ENCODE measurements around the gene JAG2.
A peak's percentile ranks its signal among the peaks of the same experiment; 100 is the strongest.

The JAG2 gene

DNA sequence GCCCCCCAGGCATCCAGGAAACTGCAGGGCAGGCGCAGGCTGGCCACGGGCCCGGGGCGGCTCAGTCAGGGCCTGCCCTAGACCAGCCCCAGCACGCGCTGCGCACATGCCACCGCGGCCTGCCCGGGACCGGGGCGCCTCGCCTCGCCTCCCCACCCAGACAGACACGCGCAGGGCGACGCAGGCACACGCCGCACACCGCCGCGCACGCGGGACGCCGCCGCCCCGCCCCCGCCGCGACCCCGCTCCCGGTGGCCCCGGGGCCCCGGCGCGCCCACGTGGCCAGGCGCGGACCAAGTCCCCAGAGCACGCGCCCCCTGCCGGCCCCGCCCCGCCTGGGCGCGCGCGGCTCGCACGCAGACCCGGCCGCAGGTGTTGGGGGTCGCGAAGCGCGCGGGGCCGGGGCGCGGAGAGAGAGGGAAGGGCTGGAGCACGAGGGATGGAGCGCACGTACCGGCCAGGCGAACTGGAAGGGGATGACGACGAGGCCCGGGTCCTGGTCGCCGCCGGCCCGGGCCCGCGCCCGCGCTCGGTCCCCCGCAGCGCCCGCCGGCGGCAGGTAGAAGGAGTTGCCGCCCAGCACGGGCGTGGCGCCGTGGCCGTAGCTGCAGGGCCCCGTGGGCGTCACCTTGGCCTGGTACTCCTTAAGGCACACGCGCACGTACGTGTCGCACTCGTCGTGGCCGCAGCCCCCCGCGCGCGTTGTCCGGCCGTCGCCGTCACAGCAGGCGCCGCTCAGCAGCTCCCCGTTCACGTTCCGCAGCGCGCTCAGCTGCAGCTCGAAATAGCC is 1.1 kb downstream of the JAG2 start:
- no peak for DNase-seq (ENCODE audit: low read depth, low spot score)

DNA sequence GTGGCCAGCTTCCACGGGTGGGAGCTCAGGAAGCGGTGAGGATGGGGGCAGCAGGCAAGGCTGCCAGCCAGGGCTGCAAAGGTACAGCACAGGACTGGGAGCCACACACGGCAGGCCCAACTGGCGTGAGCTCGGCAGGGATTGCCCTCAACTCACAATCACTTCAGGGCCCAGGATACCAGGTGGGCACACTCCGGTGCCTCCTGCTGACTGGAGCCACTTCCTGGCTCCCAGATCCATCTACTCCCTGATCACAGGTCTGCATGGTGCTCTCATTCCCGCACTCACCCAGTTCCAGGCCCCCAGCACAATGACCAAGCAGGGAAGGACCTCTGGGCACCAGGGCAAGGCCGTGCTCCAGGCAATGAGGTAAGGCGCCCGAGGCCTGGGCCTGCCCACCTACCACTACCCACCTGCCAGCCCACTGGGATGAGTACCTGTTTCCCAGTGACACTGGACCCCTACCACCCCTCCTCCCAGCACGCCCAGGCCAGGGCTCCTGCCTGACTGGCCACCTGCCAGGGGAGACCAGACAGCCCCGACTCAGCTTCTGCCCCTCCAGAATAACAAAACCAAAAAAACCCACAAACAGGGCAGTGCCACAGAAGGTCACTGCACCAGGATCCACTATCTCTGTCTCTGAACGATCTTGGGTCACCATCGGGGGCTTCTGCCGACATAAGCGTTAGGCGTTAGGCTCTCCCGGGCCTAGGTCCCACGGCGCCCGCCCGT is 1.8 kb downstream of the JAG2 start:
- DNase-seq (ENCODE audit: low read depth, low spot score), result no peak
- peak overlapping the region; percentile 56 for H3K27ac ChIP-seq

More for the DNA sequence above, 1.1 kb downstream of the JAG2 start:
- H3K27ac ChIP-seq, result peak overlapping the region; percentile 56

DNA sequence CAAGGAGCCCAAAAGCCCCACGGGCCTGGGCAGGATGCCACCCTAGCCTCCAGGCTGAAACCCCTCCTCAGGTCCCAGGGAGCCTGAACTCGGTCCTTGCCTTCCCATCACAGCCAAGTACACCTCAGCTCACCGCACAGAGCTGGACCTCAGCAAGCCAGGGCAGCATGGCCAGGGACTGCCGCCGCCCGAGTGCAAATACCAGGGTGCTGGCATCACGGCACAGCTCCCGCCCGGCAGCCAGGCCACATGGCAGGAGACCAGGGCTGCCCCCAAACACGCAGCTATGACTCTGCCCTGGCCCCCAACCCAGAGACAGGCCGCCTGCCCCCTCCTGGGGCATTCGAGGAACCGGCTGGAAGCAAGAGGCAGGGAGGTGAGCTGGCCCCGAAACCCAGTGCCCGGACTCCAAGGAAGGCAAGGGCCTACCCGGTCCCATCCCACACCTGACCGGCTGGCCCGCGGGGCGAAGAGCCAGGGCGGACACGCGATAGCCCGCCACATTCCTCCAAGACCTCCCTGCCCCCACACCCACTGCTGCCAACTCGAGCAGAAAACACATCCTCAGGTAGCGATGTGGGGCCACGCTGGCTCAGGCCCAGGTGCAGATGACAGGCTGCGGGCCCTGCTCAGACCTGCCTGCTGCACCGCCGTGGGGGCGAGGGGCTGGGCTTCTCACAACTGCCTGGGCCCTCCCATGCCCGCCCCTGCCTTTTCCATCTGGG is 2.7 kb downstream of the JAG2 start:
- H3K27ac ChIP-seq, result peak overlapping the region; percentile 56
- DNase-seq (ENCODE audit: low read depth, low spot score), result no peak

DNA sequence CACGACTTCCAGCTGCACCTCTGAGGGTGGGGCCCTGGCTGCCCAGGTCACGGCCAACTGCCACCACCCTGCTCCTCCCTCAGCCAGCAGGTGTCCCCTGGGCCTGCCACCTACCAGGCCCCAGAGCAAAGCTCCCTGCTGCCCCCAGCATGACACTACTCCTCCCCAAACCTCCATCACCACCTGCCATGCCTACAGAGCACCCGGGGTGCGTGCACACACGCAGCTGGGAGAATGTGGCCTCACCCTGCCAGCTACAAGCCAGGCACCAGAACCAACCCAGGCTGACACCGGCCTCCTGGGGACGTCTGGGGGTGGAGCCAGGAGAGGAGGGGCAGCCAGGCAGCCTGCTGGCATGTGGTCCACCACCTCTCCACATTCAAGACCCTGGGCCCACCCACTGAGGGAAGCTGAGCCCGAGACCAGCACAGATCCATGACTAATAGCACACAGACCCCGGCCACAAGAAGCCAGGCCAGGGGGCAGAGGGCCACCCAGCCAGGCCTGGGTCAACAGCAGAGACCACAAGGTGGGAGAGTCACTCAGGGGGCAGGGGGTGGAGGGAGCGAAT is 3.4 kb downstream of the JAG2 start:
- no peak for DNase-seq (ENCODE audit: low read depth, low spot score)
- peak overlapping the region; percentile 56 for H3K27ac ChIP-seq

DNA sequence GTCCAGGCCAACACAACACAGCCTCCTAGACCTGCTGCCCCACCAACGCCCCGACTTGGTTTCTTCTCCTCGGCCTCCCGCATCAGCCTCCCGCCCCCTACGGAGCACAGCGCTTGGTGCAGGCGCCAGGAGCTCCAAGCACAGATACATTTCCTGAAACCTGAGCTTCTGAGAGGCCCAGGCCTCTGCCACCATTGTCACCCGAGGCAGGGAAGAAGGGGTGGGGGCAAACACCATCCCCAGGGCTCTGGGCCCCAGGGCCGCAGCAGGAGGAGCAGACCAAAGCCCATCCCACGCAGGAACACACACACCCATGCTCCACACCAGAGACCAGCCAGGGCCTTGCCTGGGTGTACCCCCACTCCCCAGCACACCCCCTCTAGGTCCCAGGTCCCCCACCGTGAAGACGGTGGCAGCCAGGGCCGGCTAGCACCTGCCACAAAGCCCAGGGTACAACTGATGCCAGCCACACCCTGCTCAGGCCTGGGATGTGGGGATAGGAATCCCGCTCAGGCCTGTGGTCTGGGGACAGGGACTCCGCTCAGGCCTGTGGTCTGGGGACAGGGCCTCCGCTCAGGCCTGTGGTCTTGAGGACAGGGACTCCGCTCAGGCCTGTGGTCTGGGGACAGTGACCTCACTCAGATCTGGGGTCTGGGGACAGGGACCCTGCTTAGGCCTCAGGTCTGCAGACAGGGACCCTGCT is 5.4 kb downstream of the JAG2 start:
- no peak overlapping the region for H3K27ac ChIP-seq
- DNase-seq (ENCODE audit: low read depth, low spot score), result no peak

DNA sequence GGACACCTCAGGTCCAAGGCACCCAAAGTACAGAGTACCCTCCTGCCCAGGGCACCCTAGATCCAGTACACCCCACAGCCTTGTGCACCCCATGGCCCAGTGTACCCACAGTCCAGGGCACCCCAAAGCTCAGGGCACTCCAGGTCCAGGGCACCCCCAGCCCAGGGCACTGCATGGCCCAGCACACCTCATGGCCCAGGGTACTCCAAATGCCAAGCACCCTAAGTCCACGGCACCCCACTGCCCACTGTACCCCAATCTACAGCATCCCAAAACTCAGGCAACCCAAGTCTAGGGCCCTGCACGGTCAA is 6.0 kb downstream of the JAG2 start:
- no peak for DNase-seq (ENCODE audit: low read depth, low spot score)
- no peak overlapping the region for H3K27ac ChIP-seq

DNA sequence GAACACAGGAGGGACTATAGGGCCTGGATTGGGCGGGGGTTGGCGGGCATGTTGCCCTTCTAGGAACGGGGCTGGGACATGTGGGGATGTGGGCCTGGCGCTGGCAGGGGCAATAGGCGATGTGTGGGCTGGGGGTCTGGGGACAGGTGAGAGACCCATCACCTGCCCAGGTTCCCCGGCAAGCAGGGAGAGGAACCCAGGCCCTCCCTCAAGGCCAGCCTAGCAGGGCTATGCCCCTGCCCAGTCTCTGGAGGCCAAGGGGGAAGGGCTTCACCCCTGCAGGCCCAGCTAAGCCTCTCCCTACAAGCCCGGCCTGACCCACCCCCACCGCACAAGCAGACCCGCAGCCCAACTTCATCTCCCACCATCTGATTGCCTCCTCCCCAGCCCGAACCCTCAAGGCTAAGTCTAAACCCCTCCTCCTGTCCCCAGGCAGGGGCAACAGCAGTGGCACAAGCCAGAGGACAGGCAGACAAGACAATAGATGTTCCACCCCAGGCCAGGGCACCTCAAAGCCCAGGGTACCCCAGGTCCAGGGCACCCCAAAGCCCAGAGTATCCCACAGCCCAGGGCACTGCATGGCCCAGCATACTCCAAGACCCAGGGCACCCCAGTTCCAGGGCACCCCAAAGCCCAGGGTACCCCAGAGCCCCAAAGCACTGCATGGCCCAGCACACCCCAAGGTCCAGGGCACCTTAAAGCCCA is 6.5 kb downstream of the JAG2 start:
- no peak overlapping the region for H3K27ac ChIP-seq

DNA sequence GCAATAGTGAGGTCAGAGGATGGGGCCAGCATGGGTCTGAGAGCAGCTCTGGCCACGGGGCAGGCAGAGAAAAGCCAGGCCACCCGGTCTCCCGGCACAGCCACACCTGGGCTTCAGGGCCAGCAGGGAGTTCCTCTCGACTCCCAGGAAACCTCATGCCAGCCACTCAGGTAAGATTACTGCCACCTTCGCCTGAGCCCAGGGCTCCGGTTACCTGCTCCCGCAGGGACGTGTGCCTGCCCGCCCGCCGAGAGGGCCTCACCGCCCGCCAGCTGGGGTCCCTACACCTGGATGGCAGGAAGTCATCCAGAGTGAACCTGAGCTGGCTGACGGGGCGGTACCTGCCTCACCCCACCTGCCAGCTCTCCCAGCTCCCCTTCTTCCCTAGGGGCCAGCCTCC is 7.3 kb downstream of the JAG2 start:
- no peak for DNase-seq (ENCODE audit: low read depth, low spot score)
- no peak overlapping the region for H3K27ac ChIP-seq

More for the DNA sequence above, 6.5 kb downstream of the JAG2 start:
- no peak for DNase-seq (ENCODE audit: low read depth, low spot score)

DNA sequence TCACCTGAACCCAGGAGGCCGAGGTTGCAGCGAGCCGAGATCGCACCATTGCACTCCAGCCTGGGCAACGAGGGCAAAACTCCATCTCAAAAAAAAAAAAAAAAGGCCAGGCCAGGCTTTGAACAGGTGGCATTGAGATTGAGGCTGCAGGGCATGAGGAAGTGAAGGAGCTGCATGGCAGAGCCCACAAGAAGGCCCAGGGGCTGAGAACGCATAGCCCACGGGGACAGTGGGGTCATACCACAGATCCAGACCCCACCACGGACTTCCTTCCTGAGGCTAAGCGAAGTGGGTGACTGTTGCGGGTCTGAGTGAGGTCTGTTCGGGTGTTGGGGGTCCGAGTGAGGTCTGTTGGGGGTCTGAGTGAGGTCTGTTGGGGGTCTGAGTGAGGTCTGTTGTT is 7.8 kb downstream of the JAG2 start:
- no peak overlapping the region for H3K27ac ChIP-seq
- DNase-seq (ENCODE audit: low read depth, low spot score), result no peak

DNA sequence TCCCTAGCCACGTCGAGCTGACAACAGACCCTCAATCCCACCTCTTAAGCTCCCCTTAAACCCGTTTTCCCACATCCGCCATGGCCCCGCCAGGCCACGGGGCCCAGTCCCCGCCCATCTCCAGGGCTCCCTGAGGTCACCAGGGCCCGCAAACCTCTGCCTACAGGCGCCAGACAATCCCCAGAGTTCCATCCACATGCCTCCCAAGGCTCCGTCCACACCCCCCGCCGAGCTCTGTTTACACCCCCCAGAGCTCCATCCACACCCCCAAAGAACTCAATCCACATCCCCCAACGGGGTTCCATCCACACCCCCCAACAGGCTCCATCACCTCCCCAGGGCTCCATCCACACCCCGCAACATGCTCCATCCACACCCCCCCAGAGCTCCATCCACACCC is 9.2 kb downstream of the JAG2 start:
- DNase-seq (ENCODE audit: low read depth, low spot score), result no peak

DNA sequence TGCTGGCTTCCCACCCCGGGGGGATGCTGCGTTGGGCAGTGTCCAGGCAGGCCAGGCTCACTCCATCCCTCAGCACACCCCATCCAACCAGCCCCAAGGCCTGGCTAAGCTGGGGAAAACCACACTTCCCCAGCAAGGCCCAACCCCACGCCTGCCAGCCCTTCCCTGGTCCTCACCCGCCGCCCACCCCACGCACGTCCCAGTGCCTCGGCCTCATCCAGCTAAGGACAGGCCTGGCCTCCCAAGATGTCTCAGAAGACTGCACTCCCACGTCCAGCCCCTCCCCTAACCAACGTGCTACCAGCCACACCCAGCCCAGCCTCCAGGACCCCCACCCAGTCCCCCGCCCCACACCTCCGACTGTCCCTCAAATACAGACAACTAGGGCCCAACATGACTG is 9.8 kb downstream of the JAG2 start:
- H3K27ac ChIP-seq, result no peak overlapping the region
- no peak for DNase-seq (ENCODE audit: low read depth, low spot score)

More for the DNA sequence above, 9.2 kb downstream of the JAG2 start:
- no peak overlapping the region for H3K27ac ChIP-seq

DNA sequence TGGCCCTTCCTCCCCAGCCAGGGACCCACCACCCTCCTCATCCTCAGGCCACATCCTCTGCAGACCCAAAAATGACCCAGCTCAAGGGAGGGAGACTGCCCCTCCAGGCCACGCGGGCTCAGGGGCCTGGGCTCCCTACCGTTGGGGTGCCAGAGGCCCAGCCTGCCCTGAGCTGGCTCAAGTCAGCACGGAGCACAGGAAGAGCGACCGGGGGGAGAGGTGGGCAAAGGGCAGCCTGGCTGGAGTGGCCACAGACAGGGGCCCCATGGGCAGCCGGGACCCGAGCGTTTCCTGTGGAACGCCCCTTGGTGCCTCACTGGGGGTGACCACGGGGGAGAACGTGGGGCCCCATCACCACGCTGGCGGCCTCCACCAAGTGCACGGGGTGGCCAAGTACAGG is 10.7 kb downstream of the JAG2 start:
- no peak for DNase-seq (ENCODE audit: low read depth, low spot score)
- H3K27ac ChIP-seq, result no peak overlapping the region

DNA sequence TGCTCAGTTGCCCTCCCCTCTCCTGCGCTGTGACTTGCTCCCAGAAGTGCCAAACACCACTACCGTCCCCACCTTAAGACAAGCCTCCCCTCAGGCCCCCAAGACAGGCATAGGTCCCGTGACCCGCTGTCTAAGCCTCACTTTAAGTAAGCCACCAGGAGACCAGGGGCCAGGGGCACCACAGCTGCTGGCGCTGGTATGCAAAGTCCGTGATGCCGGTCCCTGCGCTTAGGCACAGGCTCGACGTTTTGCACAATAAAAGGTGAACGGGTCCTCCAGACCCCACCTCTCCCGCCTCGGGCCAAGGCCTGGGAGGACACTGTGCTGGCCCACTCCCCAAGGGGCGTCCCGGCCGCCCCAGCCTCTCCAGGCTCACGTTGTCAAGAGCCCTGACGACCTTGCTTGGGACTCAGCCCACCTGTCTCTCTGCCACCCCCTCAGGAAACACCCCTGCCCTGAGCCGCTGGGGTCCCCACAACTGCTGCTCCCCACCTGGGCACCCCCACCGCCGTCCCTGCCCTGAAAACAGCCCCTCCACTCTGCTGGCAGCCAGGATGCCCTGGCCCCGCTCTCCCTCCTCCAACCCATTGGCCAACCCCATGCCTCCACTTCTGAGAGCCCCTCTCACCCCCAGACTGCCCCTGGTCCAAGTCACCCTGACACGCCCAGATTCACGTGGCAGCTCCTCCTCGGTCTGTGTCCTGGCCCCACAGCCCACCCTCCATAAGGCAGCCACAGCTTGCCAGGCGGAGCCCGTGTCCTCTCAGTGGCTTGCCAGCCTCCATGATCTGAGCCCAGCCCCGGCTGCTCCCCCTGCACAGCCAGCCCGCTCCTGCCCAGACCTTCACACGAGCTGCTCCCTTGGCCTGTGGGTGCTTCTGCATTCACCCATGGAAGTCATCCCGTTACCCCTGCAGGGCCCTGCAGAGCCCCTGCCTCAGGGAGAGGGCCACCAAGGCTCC is 11.9 kb downstream of the JAG2 start:
- no peak overlapping the region for H3K27ac ChIP-seq
- no peak for DNase-seq (ENCODE audit: low read depth, low spot score)

DNA sequence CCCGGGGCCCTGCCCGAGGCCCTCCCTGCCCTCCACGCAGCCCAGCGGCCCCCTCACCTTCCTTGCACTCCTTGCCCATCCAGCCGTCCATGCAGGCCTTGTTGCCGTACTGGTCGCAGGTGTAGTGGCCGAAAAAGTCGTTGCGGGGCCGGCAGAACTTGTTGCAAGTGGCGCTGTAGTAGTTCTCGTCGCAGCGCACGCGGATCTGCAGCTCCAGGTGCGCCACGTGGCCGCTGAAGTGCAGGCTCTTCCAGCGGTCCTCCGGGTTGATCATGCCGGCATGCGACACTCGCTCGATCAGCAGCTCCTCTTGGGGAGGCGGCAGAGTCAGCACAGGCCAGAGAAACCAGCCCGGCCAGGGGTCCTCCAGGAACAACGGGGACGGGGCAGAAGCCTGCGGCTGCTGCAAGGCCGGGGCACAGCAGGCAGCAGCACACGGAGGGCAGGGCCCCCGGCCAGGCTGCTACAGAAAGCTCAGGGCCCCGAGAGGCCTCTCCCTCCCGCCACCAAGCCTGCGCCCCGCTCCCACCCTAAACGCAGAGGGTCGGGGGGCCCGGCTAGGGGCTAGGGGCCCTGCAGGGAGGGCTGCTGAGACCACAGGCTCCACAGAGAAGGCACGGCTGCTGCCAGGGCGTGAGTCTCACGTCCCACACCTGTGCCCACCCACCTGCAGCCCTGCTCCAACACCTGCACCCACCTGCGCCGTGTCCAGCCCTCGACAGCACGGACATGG is 12.7 kb downstream of the JAG2 start:
- no peak overlapping the region for H3K27ac ChIP-seq
- no peak for DNase-seq (ENCODE audit: low read depth, low spot score)

DNA sequence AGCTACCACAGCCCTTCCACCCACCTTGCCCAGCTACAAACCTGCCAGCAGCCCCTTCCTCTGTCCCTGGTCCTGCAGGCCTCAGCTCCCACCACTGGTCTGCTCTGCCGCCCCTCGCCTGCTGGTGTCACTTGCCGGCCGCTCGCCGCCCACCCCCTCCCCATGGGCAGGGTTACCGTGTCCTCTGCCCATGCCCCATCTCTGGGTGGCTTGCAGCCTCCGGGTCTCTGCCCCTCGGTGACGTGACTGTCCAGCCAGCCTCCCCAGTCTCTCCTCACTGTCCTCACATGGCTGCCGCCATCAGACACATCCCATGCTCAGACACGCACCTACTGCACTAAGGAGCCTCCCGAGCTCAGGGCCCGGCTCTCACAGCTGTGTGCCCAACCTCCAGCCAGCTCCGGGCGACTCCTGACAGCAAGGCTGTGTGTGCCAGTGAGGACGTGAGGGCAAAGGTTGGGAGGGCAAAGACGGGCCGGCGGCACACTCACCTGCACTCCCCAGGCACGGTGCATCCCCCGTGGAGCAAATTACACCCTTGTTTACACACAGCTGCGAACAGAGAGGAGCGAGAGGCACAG is 13.4 kb downstream of the JAG2 start:
- H3K27ac ChIP-seq, result no peak overlapping the region
- DNase-seq (ENCODE audit: low read depth, low spot score), result no peak

DNA sequence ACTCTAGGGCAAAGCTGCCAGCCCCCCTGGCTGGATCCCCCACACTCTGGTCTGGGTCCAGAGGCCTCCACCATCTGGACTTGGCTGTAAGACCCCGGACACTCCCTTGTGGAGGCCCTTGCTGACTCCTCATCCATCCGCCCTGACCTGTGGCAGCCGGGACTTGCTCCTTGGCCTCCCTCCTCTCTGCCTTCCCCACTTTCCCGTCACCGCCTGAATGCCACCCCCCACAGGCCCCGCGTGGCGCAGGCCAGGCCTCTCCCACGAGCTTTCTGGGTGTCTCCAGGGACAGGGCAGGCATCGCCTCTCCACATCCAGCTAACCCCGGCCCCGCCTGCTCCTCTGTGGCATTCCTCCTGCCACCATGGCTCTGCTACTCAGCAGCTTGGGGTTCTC is 14.1 kb downstream of the JAG2 start:
- H3K27ac ChIP-seq, result no peak overlapping the region
- no peak for DNase-seq (ENCODE audit: low read depth, low spot score)

DNA sequence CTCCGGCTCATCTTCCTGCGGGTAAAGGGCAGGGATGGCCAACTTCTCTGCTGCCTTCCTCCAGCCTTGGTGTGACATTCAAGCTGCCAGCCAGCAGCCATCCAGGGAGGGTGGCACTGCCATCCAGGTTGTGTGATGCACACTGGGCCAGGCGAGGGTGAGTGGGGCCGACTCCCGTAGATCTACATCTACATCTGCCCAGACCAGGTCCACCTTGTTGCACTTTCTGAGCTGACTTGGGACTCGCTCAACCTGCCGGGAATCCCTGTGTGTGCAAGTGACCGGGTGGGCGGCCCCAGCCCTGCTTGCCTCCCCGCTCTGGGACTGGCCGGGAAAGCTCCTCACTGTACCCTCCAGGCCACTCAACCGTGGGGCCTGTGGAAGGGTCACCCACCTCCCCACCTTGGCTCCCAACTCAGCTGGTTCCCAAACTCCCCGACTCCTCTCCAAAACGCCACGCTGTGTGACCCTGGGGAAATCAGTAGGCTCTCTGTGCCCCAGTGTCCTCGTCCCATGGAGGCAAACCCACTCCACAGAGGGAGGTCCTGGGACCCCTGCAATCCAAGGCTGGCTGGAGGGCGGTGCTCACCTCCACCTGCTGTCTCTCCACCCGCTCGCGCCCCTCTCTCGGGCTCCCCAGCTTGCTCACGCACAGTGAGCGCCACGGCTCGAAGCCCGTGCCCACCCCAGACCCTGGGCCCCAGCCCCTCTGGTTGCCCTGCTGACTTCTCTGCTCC is 14.7 kb downstream of the JAG2 start:
- H3K27ac ChIP-seq, result no peak overlapping the region
- DNase-seq (ENCODE audit: low read depth, low spot score), result no peak

Measured in epithelial cell of prostate (primary cell).